ENCODE results near the gene BCAT1.

The BCAT1 gene, protein sequence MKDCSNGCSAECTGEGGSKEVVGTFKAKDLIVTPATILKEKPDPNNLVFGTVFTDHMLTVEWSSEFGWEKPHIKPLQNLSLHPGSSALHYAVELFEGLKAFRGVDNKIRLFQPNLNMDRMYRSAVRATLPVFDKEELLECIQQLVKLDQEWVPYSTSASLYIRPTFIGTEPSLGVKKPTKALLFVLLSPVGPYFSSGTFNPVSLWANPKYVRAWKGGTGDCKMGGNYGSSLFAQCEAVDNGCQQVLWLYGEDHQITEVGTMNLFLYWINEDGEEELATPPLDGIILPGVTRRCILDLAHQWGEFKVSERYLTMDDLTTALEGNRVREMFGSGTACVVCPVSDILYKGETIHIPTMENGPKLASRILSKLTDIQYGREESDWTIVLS

DNA sequence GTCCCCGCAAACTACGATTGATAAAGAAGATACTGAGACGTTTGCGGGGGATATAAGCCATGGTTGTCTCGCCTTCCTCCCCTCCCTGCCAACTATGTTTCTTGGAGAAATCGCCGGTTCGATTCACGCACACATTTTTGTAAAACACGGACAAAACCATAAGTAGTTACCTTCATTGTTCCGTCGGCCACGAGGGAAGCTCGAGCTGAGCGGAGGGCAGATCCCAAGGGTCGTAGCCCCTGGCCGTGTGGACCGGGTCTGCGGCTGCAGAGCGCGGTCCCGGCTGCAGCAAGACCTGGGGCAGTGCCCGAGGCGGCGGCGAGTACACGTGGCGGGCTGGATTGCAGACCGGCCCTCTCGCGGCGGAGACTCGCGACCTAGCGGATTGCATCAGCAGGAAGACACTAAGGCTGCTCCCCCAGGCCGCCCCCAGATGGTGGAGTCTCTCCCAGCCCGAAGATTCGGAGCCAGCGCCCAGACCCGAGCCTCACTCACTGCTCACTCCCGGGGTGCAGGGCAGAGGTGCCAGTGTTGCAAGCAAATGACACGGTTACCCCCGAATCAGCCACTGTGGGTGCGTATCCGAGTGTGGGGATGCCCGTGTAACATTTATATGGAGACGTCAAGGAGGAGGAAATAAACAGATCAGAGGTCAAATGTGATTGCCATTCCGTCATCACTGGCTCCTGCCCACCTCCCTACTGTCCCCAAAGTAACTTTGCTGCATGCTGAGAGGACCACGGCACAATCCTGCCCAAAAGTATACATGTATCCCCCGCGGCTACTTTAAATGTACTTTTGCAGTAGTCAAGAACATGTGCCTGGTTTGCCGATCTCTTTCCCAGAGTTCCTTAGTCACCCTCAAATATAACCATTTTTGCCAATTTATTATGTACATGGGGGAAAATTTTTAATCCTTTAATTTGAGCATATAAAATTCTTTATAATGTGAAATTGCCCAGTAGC is at the start of gene BCAT1:
BCAT1 (minus strand) TSS at position 345 of the 966 bp plus-strand sequence; CDS start at position 176, 169 bp downstream.
- DNase-seq = peak; percentile 76

DNA sequence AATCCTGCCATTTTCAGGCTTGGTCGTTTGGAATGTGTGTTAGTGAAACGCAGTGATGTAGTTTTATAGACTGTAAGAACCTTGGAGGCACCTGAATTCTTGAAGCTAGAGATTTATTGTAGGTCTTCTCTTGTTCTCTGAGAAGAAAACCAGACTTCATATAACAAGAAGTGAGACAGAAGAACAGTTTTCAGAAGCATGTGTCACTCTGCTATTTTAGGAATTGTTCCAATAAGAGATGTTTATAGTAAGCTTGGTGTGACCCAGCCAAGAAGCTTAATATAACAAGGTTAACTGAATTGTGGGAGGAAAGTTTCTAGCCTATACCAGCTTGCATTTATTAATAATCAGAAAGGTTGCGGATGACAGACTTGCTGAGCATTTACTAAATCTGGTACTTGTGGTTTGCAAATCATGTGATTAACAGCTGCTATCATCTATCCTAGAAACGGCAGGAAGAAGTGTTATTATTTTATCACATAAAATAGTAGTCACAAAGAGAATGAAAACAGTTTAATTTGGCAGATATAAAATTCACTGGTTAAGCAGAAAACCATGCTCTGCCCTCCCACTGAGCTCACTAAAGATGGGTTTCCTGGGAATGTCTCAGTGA is 49.2 kb upstream of the BCAT1 start:
- DNase-seq = peak; percentile 60

- DNase-seq = no peak
Observed at GRCh38 chr12:24997496-24997895, 48.6 kb upstream of the BCAT1 start.

DNA sequence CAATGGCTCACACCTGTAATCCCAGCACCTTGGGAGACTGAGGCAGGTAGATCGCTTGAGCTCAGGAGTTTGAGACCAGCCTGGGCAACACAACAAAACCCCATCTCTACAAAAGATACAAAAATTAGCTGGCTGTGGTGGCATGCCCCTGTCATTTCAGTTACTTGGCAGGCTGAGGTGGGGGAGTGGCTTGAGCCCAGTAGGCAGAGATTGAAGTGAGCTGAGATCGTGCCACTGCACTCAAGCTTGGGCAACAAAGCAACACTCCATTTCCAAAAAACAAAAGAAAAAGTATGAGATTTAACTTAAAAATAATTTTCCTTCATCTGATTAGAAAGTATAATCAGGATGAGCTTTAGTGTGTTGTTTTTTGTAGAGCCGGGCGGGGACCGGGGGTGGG is 47.9 kb upstream of the BCAT1 start:
- no peak for DNase-seq

DNA sequence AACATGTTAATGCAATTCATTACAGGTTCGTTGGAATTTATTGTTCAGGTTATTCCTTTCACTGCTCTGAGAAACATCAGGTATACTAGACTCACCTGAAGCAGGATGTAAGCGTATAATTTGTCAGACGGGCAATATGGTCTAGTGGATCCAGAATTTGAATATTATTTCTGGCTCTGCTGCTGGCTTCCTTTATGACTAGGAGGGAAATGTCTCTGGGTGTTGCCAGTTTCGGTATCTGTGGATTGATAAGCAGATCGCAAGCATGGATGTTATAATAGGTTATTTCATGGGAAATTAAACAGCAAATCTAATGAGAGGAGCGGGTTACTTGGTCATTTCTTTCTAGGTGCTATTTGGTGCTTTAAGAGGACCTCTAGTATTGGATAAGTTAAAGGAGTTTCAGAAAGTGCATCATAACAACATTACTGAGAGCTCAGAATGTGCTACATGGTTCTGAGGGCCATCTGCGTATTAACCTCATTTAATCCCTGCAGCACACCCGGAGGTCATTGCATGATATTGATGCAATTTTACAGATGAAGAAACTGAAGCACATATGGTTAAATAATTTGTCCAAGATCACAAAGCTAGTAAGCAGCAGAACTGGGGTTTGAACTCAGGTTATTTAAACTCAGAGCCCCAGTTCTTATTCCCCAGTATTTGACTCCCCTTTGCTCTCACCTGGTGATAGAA is 47.3 kb upstream of the BCAT1 start:
- DNase-seq = no peak

- DNase-seq = no peak
Observed at GRCh38 chr12:24993793-24994192, 44.9 kb upstream of the BCAT1 start.

GRCh38 chr12:24991209-24992049 is 42.5 kb upstream of the BCAT1 start:
- peak; percentile 62 for DNase-seq

DNA sequence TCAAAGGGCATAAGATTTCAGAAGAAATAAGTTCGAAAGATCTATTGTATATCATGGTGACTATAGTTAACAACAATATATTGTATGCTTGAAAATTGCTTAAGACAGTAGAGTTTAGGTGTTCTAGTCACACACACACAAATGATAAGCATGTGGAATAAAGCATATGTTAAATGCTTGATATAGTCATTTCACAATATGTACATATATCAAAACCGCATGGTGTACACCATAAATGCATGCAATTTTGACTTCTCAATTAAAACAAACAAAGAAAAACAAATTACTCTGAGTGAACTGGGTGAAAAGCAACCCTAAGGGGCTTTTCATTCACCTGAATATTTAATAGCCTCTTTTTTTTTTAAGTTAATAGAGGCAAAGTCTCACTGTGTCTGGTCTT is 40.3 kb upstream of the BCAT1 start:
- DNase-seq = no peak

- no peak for DNase-seq
Observed at GRCh38 chr12:24982250-24982649, 33.3 kb upstream of the BCAT1 start.

DNA sequence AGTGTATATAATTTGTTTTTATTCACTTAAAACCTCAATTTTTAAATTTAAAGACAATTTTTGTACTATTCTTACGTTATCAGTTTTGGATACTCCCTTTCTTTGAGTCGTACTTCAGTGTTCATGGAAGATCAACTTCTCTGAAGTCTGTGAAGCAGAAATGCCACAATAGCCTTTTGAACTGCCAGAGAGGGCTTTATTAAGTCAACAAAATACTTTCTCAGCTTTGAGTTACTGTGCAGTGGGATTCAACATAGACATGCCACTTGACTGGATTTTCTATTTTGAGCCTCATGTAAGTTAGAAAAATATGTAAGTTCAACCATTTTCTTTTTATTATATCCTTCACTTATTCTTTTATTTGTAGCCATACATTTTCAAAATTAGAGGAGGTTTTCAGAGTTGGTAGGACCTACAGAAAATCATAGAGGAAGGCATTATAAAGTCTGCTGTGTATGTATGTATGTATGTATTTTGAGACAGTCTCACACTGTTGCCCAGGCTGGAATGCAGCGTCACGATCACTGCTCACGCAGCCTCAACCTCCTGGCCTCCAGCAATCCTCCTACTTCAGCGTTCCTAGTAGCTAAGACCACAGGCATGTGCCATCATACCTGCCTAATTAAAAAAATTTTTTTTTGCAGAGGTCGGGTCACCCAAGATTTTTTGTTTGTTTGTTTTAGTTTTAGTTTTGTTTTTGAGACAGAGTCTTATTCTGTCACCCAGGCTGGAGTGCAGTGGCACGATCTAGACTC is 31.3 kb upstream of the BCAT1 start:
- no peak for DNase-seq

DNA sequence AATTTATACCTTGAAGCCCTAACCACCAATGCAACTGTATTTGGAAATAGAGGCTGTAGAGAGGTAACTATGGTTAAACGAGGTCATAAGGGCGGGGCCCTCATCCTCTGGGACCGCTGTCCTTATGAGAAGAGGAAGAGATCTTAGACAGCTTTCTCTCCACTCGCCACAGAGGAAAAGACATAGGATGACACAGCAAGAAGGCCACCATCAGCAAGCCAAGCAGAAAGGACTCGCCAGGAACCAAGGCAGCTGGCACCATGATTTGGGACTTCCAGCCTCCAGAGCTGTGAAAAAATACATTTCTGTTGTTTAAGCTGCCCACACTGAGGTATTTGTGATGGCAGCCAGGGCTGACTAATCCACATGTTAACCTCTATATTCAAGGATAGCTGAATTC is 30.4 kb upstream of the BCAT1 start:
- DNase-seq = peak; percentile 82

DNA sequence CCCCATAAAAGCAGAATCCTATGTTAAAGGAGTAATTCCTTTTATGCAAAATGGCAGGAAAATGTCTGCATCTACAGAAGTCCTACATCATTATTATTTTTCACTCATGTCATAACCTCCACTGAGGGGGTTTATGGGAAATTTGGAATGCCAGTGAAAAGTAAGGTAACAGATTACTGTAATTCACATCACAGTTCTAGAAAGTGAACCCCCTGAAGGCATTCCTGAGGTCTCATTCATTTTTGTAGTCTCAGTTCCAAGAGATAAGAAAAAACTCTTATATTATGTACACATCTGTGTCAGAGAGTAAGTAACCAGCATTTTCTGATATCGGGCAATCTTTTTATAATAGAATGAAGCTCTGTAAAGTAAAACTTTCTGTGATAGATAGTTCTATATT is 28.8 kb upstream of the BCAT1 start:
- DNase-seq = no peak

DNA sequence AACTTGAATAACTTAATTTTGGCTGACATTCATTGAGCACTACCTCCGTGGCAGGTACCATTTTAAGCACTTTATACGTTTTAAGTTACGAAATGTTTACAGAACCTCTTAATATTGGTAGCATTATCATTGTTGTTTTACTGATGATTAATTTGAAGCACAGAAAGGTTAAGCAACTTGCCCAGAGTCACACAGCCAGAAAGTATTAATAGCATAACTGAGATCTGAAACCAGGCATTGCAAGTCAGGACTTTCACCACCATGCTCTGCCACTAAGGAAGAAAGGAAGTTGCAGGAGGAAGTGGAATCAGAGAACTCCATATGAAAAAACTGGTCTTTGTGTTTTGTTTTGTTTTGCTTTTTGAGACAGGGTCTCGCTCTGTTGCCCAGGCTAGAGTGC is 28.2 kb upstream of the BCAT1 start:
- DNase-seq = peak; percentile 85

DNA sequence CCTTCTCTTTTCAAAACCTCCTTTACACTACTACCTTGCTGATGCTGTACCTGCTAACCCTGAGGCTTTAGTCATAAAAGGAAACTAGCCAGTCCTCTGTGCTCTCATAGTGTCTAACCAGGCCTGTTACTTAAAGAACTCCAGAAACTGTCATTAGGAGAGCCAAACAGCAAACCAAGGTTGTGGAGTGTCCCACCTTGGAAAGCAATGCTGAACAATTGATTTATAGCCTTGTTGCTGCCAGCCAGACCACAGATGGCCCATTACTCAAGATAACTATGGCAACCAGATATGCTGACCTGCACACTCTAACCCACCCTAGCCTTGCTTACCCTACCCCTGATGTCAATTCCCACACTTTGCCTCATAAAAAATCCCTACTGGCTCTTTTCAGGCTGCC is 26.5 kb upstream of the BCAT1 start:
- DNase-seq = peak; percentile 5

DNA sequence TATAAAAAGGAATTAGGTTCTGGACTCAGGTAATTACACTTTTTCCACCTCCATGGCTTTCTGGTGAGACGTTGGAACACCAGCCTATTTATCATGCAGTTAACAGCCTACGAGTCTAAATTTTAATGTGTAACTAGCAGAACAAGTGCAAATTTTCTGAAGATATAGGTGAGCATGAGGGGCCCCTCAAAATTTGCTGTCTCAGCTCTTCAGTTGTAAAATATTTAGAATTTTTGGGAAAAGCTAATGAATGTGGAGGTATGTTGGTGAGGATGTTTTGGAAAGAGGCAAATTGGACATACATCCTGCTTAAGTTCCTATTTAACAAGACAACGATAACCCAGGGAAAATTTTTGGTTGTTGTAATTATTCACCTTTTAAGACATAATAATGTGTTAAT is 25.3 kb upstream of the BCAT1 start:
- DNase-seq = no peak

DNA sequence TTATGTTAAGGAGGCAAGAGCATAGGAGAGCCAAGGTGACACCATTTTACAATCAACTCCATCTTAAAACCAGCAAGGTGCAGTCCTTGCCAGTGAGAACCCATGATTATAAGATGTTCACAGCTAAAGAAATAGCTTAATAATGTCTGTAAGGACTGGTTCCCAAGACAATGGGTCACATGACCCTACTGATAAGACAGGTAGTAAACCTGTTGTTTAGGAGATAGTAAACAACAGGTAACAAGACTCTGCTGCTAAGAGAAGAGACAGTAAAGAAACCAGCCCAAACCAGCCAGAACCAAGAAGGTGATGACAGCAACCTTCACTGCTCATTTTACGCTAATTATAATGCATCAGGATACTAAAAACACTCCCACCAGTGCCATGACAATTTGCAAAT is 23.2 kb upstream of the BCAT1 start:
- no peak for DNase-seq

GRCh38 chr12:24970177-24970576 is 21.3 kb upstream of the BCAT1 start:
- DNase-seq = no peak

GRCh38 chr12:24966951-24967564 is 18.2 kb upstream of the BCAT1 start:
- no peak for DNase-seq

DNA sequence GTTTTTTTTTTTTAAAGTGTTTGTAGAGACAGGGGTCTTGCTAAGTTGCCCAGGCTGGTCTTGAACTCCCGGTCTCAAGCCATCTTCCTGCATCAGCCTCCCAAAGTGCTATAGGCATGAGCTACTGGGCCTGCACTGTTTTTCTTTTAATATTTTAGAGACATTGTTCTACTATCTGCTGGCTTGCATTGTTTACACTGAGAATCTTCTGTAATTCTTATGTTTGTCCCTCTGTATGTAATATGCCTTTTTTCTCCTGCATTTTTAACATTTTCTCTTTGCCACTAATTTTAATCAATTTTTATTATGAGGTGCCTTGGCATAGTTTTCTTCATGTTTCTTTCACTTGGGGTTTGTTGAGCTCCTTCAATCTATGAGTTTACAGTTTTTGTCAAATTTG is 15.4 kb upstream of the BCAT1 start:
- no peak for DNase-seq

DNA sequence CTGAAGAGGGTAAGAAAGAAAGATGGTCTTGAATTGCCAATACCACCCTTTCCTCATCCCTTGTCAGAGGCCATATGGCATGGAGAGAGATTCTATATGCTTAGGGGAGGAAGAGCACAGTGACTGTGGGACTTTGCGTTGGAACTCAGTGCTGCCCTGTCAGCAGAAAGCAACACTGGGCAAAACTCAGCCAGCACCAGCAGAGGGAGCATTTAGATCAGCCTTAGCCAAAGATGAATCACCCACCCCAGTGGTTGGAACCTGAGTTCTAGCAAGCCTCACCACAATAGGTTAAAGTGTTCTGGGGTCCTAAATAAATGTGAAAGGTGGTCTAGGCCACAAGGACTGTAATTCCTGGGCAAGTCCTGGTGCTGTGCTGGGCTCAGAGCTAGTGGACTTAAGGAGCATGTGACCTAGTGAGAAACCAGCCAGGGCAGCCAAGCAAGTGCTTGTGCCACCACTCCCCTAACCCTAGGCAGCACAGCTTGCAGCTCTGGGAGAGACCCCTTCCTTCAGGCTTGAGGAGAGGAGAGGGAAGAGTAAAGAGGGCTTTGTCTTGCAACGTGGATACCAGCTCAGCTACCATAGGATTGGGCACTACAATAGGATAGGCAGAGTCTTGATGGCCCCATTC is 11.4 kb upstream of the BCAT1 start:
- DNase-seq = peak; percentile 64

Measured in MV-4-11 (cell line).